GM19025 (cell line): ENCODE measurements around the gene CNOT4.
"Not testable (repeated sequence)": the region's sequence is repeated elsewhere in the genome, so short reads cannot be mapped to it uniquely, and the experiment has no call there.

Source experiments
- ATAC-seq: cut with Tn5 transposase; IDR thresholded peaks from one replicate; pipeline ENCODE4 v1.9.1; 2021; ENCODE audit warnings: mild to moderate bottlenecking, low read depth, moderate library complexity; ENCODE audit not compliant: unreplicated experiment

Gene CNOT4

GRCh38 chr7:135514856-135515255 is 5.0 kb upstream of the CNOT4 start:
- ATAC-seq = no peak

GRCh38 chr7:135512135-135512887 is 2.4 kb upstream of the CNOT4 start:
- ATAC-seq = no peak

DNA sequence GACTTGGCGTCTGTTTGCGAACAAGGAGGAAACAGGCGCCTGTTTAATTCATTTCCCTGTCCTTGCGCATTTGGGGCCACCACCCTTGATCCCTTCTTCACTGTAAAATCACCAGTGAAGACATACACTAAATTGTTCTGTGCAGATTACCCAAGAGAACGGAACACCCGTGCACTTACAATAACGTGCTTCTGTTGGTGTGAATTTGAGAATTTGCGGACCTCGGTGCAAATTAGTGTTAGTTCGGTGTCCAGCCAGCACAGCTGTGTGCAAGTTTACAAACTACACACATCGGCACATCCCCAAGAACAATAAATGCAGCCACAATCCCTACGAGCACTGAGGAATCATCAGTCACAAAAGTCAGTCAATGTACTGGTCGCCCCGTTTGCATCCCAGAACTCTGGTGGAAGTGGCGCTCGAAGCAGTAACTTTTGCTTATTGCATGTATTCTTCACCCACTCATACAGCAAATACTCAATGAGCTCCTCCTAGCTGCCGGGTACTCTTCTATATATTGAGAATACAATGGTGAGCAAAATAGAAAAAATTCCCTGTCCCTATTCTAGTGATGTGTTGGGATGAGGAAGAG is 786 bp upstream of the CNOT4 start:
- ATAC-seq = no peak

GRCh38 chr7:135509589-135509838 is 388 bp downstream of the CNOT4 start:
- no peak for ATAC-seq

- no peak for ATAC-seq
Observed at GRCh38 chr7:135508883-135509588, 866 bp downstream of the CNOT4 start.

DNA sequence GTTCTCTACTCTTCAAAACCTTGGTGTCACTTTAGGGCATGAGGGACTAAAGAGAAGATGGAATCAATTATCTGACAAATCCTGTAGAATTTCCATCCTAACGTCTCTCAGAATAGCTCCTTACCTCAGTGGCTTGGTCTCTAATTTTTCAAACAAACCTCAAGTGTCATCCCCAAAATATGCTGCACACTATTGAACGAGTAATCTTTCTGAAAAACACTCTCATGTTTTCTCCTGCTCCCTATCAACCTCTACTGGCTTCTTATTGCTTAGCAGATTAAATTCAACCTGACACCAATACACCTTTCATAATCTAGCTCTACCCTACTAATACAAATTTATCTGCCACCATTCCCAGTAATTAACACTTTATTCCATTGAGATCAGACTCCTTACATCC is 8.5 kb downstream of the CNOT4 start:
- no peak for ATAC-seq

GRCh38 chr7:135499818-135500217 is 10.1 kb downstream of the CNOT4 start:
- no peak for ATAC-seq

- ATAC-seq = not testable (repeated sequence)
Observed at GRCh38 chr7:135497161-135497560, 12.7 kb downstream of the CNOT4 start.

DNA sequence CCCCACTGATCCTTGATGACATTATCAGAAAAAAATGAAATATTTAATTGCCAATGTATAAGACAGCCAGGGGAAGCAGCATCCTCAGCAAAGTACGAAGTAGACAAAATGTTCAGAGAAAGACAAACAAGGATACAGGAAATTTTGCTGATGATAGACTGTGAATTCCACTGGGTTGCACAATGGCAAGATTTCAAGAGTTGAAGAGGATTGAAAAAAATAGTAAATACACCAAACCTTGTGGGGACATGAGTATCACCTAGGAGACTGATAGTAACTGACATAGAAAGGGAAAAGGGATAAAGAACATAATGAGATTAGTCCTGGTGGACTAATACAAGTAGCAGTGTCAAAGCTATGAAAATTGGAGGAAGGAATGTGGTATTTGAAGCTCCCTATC is 16.5 kb downstream of the CNOT4 start:
- no peak for ATAC-seq

DNA sequence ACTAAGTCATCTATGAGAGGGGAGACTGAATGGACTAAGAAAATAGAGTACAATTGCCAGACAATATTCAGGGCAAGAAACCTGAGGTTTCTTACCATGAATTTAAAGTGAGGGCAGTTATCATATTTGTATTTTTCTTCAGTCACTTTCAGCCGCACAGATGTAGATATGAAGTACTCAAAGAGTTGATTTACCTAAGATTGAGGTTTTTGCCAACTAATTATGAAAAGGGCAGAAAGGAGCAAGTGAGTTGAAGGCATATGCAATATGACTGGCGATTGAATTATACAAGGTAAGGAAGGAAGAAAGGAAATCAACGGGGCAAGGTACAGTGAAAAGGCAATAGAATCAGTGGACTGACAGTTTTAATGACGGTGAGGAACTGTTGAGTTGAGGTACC is 17.8 kb downstream of the CNOT4 start:
- ATAC-seq = no peak

DNA sequence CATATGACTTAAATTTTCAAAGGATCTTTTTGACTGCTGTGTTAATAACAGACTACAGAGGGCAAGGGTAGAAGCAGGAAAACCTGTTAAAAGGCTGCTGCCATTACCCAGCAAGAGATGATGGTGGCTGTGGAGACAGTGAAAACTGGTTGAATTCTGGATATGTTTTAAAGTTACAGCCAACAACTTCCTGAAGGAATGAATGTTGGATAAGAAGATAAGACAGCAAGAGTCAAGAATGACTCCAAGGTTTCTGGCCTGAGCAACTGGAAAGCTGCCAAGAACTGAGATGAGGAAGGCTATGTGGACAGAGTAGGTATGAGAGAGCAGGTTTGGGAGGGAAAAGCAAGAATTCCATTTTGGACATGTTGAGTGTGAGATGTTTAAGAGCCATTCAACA is 19.1 kb downstream of the CNOT4 start:
- no peak for ATAC-seq

DNA sequence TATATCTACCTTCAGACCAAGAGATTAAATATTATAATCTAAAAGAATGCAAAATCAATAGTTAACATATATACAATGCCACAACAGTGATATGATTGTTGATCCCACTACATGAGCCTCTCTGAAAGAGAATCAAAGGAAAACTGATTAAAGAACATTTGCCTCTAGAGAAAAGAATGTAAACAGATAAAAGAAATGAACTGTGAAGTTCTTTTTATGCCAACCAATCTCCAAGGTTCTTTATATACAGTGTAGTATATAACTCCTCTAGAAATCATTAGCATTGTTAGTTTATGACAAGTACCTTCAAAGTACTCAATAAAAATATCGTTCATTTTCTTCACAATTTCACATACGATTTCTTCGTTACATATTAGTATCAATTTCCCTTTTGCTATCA is 20.1 kb downstream of the CNOT4 start:
- no peak for ATAC-seq

DNA sequence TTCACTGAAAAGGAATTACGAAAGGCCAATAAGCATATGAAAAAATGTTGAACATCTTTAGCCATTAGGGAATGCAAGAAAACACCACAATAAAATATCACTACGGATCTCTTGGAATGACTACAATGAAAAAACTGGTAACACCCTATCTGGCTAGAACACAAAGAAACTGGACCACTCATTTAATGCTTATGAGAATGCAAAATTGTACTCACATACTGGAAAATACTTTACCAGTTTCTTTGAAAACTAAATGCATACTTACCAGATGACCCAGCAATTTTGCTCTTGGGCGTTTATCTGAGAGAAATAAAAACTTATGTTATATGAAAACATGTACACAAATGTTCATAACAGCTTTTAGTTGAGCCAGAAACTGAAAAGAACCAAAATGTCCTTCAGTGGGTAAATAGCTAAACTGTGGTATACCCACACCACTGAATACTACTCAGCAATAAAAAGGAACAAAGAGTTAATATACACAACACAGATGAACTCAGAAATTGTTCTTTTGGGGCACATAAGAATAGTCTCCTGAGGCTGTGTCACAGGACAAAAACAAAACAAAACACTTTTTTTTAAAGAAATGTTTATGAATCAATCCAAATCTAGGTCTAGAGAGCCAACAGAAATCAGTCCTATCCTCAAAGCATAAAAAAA is 23.5 kb downstream of the CNOT4 start:
- no peak for ATAC-seq

GRCh38 chr7:135481598-135481979 is 28.3 kb downstream of the CNOT4 start:
- no peak for ATAC-seq

GRCh38 chr7:135480966-135481597 is 28.8 kb downstream of the CNOT4 start:
- ATAC-seq = no peak

DNA sequence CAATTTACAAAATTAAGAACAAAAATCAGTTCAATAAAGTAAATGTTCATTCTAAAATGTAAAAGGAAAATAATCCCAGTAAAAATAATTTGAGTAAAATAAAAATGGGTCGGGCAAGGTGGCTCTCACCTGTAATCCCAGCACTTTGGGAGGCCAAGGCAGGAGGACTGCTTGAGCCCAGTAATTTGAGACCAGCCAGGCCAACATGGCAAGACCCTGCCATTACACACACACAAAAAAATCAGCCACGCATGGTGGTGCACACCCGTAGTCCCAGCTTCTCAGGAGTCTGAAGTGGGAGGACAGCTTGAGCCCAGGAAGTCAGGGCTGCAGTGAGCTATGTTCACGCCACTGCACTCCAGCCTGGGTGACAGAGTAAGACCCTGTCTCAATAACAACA is 34.4 kb downstream of the CNOT4 start:
- no peak for ATAC-seq

DNA sequence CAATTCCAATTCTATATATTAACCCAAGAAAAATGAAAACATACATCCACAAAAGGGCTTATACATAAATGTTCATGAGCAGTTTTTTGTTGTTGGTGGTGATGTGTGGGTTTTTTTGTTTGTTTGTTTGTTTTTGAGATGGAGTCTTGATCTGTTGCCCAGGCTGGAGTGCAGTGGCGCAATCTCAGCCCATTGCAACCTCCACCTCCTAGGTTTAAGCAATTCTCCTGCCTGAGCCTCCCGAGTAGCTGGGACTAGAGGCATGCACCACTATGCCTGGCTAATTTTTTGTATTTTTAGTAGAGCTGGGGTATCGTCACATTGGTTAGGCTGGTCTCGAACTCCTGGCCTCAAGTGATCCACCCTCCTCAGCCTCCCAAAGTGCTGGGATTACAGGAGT is 40.2 kb downstream of the CNOT4 start:
- not testable (repeated sequence) for ATAC-seq

DNA sequence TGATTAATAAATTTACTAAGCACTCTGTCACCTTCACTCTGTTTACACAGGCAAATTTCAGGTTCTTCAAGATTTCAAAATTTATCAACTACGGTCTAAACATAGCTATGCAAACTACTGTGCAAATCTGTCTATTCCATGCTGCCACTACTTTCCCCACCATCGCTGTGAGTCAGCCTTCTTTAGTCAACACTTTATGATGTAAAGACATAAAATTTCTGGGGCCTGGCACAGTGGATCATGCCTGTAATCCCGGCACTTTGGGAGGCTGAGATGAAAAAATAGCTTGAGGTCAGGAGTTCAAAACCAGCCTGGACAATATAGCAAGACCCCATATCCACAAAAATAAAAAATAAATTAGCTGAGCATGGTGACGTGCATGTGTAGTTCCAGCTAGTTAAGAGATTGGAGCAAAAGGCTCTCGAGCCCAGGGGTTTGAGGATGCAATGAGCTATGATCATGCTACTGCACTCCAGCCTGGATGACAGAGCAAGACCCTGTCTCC is 42.6 kb downstream of the CNOT4 start:
- ATAC-seq = peak; percentile 60

- ATAC-seq = no peak
Observed at GRCh38 chr7:135466442-135467206, 43.3 kb downstream of the CNOT4 start.

DNA sequence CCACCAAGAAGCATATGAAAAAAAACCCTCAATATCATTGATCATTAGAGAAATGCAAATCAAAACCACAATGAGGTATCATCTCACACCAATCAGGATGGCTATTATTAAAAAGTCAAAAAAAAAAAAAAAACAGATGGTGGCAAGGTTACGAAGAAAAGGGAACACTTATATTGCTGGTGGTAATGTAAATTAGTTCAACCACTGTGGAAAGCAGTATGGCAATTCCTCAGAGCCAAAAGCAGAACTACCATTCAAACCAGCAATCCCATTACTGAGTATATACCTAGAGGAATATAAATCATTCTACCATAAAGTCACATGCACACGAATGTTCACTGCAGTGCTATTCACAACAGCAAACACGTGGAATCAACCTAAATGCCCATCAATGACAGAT is 46.0 kb downstream of the CNOT4 start:
- ATAC-seq = no peak
